HUES6 (cell line): Measurements from ENCODE around the gene TMC1.

Source experiments
- H3K27ac ChIP-seq: 2 replicates; pipeline ENCODE4 v1.7.0; 2013; ENCODE audit warnings: low read depth, mild to moderate bottlenecking, low read length, inconsistent platforms
- H3K27me3 ChIP-seq: 2 replicates; pipeline ENCODE4 v1.6.1; 2013; ENCODE audit warnings: low read length; ENCODE audit not compliant: control insufficient read depth, insufficient read depth
- H3K36me3 ChIP-seq: 2 replicates; pipeline ENCODE4 v1.6.1; 2013; ENCODE audit warnings: low read length; ENCODE audit not compliant: control insufficient read depth, insufficient read depth
- H3K4me1 ChIP-seq: 2 replicates; pipeline ENCODE4 v1.6.1; 2013; ENCODE audit warnings: low read length; ENCODE audit not compliant: control insufficient read depth, insufficient read depth
- H3K4me3 ChIP-seq: 2 replicates; pipeline ENCODE4 v1.5.1; 2013; ENCODE audit warnings: low read depth, low read length
- H3K9ac ChIP-seq: one replicate; pipeline ENCODE4 v1.6.1; 2013; ENCODE audit warnings: mild to moderate bottlenecking, low read length
- H3K9me3 ChIP-seq: 2 replicates; pipeline ENCODE4 v1.6.1; 2013; ENCODE audit warnings: low read depth, low read length; ENCODE audit not compliant: control insufficient read depth, insufficient read depth

The TMC1 gene

GRCh38 chr9:72648324-72649126 is 127.1 kb downstream of the TMC1 start:
- H3K36me3 ChIP-seq, result no peaks in the 10 kb centered on the region
- no peak overlapping the region for H3K9ac ChIP-seq
- peaks cover 5% of the 10 kb centered on the region for H3K4me1 ChIP-seq
- H3K27ac ChIP-seq, result no peak overlapping the region
- no peak overlapping the region for H3K4me3 ChIP-seq
- no peaks in the 10 kb centered on the region for H3K27me3 ChIP-seq
- no peaks in the 10 kb centered on the region for H3K9me3 ChIP-seq

- no peak overlapping the region for H3K4me3 ChIP-seq
- no peaks in the 10 kb centered on the region for H3K27me3 ChIP-seq
- no peaks in the 10 kb centered on the region for H3K9me3 ChIP-seq
- no peak overlapping the region for H3K27ac ChIP-seq
- H3K36me3 ChIP-seq, result no peaks in the 10 kb centered on the region
- H3K4me1 ChIP-seq, result peaks cover 5% of the 10 kb centered on the region
- no peak overlapping the region for H3K9ac ChIP-seq
Observed at GRCh38 chr9:72649127-72649442, 127.7 kb downstream of the TMC1 start.

DNA sequence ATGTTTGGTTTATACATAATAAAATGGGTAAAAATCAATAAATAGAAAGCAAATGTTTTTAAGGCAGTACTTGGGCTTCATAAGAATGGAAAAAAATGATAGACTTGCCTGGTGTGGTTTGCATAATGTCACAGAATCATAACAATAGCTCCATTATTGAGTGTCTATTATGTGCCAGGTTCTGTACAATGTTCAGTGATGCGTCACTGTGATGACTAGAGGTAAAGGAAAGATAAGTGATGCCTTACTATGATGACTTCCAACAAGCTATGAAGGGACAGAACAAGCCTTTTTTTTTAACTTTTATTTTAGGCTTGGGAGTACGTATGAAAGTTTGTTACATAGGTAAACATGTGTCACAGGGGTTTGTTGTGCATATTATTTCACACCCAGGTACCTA is 128.8 kb downstream of the TMC1 start:
- H3K4me3 ChIP-seq, result no peak overlapping the region
- H3K27me3 ChIP-seq, result no peaks in the 10 kb centered on the region
- peaks cover 5% of the 10 kb centered on the region for H3K4me1 ChIP-seq
- no peaks in the 10 kb centered on the region for H3K9me3 ChIP-seq
- no peak overlapping the region for H3K27ac ChIP-seq
- no peaks in the 10 kb centered on the region for H3K36me3 ChIP-seq
- H3K9ac ChIP-seq, result no peak overlapping the region

DNA sequence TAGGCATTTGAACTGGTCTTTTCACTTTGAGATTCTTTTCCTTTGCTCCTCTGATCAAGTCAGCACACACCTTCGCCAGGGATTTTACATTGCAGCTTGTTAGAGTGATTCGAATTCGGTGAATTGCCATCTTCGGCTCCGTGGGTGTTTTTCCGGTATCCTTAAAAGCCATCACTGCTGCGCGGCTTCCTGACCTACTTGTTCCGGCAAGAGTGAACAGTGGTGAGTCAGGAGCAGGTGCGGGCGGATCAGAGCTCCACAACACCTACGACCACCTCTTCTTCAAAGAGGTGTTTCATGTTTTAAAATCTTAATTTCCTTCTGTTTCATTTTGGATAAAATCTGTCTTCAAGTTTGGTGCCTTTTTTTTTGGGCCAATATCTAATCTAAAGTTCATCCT is 134.6 kb downstream of the TMC1 start:
- Histone ChIP-seq H3K9ac (no peak overlapping the region), H3K27me3 (no peaks in the 10 kb centered on the region), H3K4me1 (no peaks in the 10 kb centered on the region), H3K4me3 (no peak overlapping the region), H3K9me3 (no peaks in the 10 kb centered on the region), H3K27ac (no peak overlapping the region), H3K36me3 (no peaks in the 10 kb centered on the region)

DNA sequence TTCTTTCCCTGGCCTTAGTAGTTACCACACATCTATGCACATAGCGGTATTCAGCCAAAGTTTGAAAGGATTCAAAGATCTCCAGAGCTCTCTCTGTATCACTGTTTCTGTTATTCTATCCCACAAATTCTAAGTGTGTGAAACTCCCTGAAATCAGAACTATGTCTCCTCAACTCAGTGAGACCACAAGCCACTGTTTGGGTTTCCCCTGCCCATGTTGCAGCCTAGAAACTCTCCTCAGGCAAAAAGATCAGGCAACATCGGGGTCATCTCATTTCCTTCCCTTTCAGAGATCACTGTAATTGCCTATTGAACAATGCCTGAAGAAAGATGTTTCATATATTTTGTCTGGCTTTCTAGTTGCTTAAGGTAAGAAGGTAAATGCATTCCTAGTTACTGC is 135.6 kb downstream of the TMC1 start:
- no peak overlapping the region for H3K4me3 ChIP-seq
- no peak overlapping the region for H3K9ac ChIP-seq
- no peaks in the 10 kb centered on the region for H3K27me3 ChIP-seq
- no peak overlapping the region for H3K27ac ChIP-seq
- no peaks in the 10 kb centered on the region for H3K36me3 ChIP-seq
- H3K4me1 ChIP-seq, result no peaks in the 10 kb centered on the region
- no peaks in the 10 kb centered on the region for H3K9me3 ChIP-seq

DNA sequence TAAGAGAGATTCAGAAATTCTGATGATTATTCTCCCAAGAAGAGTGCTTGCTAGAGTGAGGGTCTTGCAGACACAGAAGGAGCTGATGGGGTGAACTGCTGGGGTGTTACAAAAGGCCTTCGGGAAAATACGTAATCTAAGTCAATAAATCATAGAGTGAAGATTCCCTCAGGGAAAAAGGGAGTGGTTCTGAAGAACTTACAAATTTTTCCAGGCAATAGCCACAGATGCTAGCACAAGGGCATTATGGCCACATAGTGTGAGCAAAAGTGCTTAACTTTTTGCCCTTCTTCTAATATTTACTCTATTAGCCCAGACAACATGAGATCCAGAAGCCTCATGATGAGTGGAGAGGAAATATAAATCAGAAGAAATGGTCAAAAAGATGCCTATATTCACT is 137.3 kb downstream of the TMC1 start:
- no peak overlapping the region for H3K4me3 ChIP-seq
- H3K9ac ChIP-seq, result no peak overlapping the region
- no peak overlapping the region for H3K27ac ChIP-seq
- H3K36me3 ChIP-seq, result no peaks in the 10 kb centered on the region
- no peaks in the 10 kb centered on the region for H3K4me1 ChIP-seq
- H3K27me3 ChIP-seq, result no peaks in the 10 kb centered on the region
- H3K9me3 ChIP-seq, result no peaks in the 10 kb centered on the region

DNA sequence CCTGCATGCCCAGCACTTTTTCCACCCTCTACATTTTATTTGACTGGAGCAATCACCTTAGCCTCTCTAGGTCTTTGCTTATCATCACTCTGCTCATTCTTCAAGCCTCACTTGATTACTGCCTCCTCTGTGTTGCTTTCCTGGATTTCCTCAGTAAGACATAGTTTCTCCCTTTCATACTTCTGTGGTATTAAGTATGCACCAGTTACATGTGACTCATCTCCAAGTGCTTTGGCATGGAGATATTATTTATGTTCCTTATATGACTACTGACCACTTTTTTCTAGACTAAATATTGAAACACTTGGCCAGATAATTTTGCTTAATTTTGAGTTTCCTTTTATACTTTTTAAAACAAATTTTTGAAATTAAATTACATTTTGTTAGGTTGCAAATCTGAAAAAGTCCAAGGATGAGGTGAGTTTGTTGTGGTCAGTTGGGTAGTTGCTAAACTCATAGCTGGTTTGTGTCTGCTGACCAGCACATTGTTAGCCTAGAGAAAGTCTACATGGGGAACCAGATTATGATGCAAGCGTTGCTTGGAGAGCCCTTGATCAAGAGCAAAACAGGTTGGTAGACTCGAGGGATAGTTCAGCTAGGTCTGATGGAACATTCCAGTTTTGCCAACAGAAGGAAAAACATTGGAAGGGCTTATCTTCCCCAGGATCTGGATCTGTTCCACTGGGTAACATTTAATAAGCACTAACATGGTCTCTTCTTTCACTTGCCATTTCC is 140.2 kb downstream of the TMC1 start:
- H3K4me1 ChIP-seq, result no peaks in the 10 kb centered on the region
- H3K9ac ChIP-seq, result no peak overlapping the region
- peaks cover 5% of the 10 kb centered on the region; the same call in 1 of the 2 replicates for H3K9me3 ChIP-seq
- no peak overlapping the region for H3K4me3 ChIP-seq
- H3K36me3 ChIP-seq, result no peaks in the 10 kb centered on the region
- no peak overlapping the region for H3K27ac ChIP-seq
- H3K27me3 ChIP-seq, result no peaks in the 10 kb centered on the region

DNA sequence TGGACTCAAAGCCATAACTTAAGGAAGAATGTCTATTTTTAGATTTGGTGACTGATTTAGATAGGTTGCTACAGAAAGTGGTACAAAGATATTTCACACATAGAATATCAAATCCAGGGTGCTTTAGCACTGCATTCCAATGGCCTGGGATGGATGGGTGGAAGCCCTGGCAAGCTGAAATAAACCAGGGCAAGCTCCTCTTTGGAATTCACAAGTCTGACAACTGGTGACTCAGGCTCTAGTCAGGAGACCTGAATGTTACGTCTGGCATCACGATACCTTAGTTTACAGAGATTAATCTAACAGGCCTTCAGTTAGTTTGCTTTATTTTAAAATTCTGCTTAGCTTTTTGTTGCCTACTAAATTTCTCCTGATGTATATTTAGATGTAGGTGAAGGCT is 144.0 kb downstream of the TMC1 start:
- H3K27ac ChIP-seq, result no peak overlapping the region
- no peak overlapping the region for H3K9ac ChIP-seq

GRCh38 chr9:72667181-72667580 is 145.8 kb downstream of the TMC1 start:
- Histone ChIP-seq H3K9me3 (peaks cover 5% of the 10 kb centered on the region; the same call in 1 of the 2 replicates), H3K9ac (no peak overlapping the region), H3K27ac (no peak overlapping the region), H3K27me3 (no peaks in the 10 kb centered on the region), H3K36me3 (no peaks in the 10 kb centered on the region), H3K4me3 (no peak overlapping the region), H3K4me1 (peaks cover 6% of the 10 kb centered on the region)

More for the DNA sequence above, 144.0 kb downstream of the TMC1 start:
- H3K36me3 ChIP-seq, result no peaks in the 10 kb centered on the region
- peaks cover 5% of the 10 kb centered on the region; the same call in 1 of the 2 replicates for H3K9me3 ChIP-seq
- peaks cover 6% of the 10 kb centered on the region for H3K4me1 ChIP-seq
- no peak overlapping the region for H3K4me3 ChIP-seq
- H3K27me3 ChIP-seq, result no peaks in the 10 kb centered on the region

GRCh38 chr9:72674961-72675360 is 153.6 kb downstream of the TMC1 start:
- Histone ChIP-seq H3K36me3 (no peaks in the 10 kb centered on the region), H3K27ac (no peak overlapping the region), H3K27me3 (no peaks in the 10 kb centered on the region), H3K4me3 (no peak overlapping the region), H3K9ac (no peak overlapping the region), H3K4me1 (peaks cover 10% of the 10 kb centered on the region), H3K9me3 (no peaks in the 10 kb centered on the region; the same call in 1 of the 2 replicates)

DNA sequence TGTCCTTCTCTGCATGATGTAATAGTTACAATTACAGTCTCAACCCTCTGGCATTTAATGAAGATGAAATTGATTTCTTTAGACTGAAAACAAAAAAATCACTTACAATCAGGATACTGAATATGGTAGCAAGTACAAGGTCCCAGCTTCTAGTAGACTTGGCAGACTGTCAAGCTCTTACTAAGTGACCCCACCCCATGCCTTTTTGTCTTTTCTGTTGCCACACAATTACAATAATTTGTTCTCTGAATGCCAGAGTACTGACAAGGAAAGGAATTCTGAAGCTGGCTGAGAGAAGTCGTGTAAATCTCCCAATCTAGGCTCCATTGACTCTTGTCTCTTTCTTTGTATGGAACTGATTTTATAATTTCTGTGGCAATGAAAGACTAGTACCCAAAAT is 154.2 kb downstream of the TMC1 start:
- Histone ChIP-seq H3K9me3 (no peaks in the 10 kb centered on the region; the same call in 1 of the 2 replicates), H3K4me1 (peaks cover 12% of the 10 kb centered on the region; the same call in 1 of the 2 replicates), H3K4me3 (no peak overlapping the region), H3K9ac (no peak overlapping the region), H3K36me3 (no peaks in the 10 kb centered on the region), H3K27me3 (no peaks in the 10 kb centered on the region), H3K27ac (no peak overlapping the region)
